ENCODE results near the gene ESD. TPM values are rescaled to one million over a fixed set of nuclear protein-coding genes. Genes with fewer than 3 reads are reported as not detected.

Gene ESD
- total RNA-seq = 100 to 1,000 TPM; 130 to 133 TPM

- Mint-ChIP-seq H3K27ac (peak within 1 kb of the TSS; percentile 93), H3K4me1 (ENCODE audit: low read depth) (peaks cover 36% of the 10 kb centered on the region), H3K36me3 (ENCODE audit: low read depth) (peaks cover 17% of the 10 kb centered on the region), H3K27me3 (no peaks in the 10 kb centered on the region), H3K9me3 (no peaks in the 10 kb centered on the region), H3K4me3 (peak within 1 kb of the TSS; percentile 96)
- intact Hi-C loops (cut with micrococcal nuclease) = loop anchor here (5.0 kb wide), 1 partner anchor 244 kb away; the partner anchor contains the start of gene LRCH1
- TF ChIP-seq, protein P1, sequence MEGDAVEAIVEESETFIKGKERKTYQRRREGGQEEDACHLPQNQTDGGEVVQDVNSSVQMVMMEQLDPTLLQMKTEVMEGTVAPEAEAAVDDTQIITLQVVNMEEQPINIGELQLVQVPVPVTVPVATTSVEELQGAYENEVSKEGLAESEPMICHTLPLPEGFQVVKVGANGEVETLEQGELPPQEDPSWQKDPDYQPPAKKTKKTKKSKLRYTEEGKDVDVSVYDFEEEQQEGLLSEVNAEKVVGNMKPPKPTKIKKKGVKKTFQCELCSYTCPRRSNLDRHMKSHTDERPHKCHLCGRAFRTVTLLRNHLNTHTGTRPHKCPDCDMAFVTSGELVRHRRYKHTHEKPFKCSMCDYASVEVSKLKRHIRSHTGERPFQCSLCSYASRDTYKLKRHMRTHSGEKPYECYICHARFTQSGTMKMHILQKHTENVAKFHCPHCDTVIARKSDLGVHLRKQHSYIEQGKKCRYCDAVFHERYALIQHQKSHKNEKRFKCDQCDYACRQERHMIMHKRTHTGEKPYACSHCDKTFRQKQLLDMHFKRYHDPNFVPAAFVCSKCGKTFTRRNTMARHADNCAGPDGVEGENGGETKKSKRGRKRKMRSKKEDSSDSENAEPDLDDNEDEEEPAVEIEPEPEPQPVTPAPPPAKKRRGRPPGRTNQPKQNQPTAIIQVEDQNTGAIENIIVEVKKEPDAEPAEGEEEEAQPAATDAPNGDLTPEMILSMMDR (IDR thresholded peaks at IDR 0.05) = no peak
- ChIA-PET POLR2A (interaction anchor here (1.0 kb wide), 1 partner anchor 70 kb away, joined by 3 read pairs; no protein-coding TSS in a partner anchor), CTCF (interaction anchor here (0.6 to 1.5 kb wide), 4 partner anchors 8 to 264 kb away, joined by 3 to 4 read pairs (median 3); no protein-coding TSS in a partner anchor)
- ATAC-seq = peak; percentile 96
- DNase-seq = peak; percentile 98
These were observed at the start of gene ESD for GRCh38 chr13:46796515-46797474. Gene ESD (minus strand): TSS chr13:46797161. CDS start chr13:46791413, 5,748 bp downstream.

DNA sequence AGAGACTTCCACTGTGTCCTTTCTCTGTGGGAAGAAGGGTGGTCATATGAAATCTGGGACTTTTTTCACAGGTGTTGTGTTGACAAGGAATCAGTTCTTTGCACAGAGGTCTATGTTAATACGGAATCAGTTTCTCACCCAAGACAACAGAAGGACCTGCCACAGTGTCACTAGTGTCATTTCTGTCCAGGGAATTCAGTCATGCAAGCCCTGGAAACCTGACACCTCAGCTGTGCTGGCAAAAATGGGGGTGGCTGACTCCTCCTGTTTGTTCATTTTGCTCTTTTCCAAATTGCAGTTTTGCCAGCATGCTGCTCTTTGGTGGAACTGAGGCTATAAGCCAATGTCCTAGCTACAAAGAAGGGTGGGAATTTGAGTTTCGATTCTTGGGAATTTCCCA, 49.8 kb upstream of the ESD start:
- Mint-ChIP-seq H3K9me3 (no peaks in the 10 kb centered on the region), H3K27ac (no peak overlapping the region), H3K4me3 (no peak overlapping the region), H3K36me3 (ENCODE audit: low read depth) (no peaks in the 10 kb centered on the region), H3K4me1 (ENCODE audit: low read depth) (no peaks in the 10 kb centered on the region), H3K27me3 (peaks cover 8% of the 10 kb centered on the region)
- DNase-seq (no peak), ATAC-seq (no peak)
- intact Hi-C loops (cut with micrococcal nuclease) = no loop called here
- ChIA-PET CTCF (interaction anchor here (1.3 kb wide), 1 partner anchor 11 kb away, joined by 3 read pairs; no protein-coding TSS in a partner anchor), POLR2A (no interaction called here)
- TF ChIP-seq, protein P1 (IDR thresholded peaks at IDR 0.05) = no peak

- no peak overlapping the region for H3K4me3 Mint-ChIP-seq
- no peak overlapping the region for H3K27ac Mint-ChIP-seq
- ChIA-PET CTCF (no interaction called here), POLR2A (no interaction called here)
- H3K4me1 Mint-ChIP-seq (ENCODE audit: low read depth) = no peaks in the 10 kb centered on the region
- no peaks in the 10 kb centered on the region for H3K36me3 Mint-ChIP-seq (ENCODE audit: low read depth)
- intact Hi-C loops (cut with micrococcal nuclease) = no loop called here
- H3K9me3 Mint-ChIP-seq = no peaks in the 10 kb centered on the region
- DNase-seq (no peak), ATAC-seq (no peak)
- TF ChIP-seq, protein P1 (IDR thresholded peaks at IDR 0.05) = no peak
- H3K27me3 Mint-ChIP-seq = peaks cover 6% of the 10 kb centered on the region
These were observed 48.2 kb upstream of the ESD start for GRCh38 chr13:46845146-46845545.

GRCh38 chr13:46844431-46844830, 47.5 kb upstream of the ESD start:
- ChIA-PET CTCF (no interaction called here), POLR2A (no interaction called here)
- no peaks in the 10 kb centered on the region for H3K9me3 Mint-ChIP-seq
- no peaks in the 10 kb centered on the region for H3K4me1 Mint-ChIP-seq (ENCODE audit: low read depth)
- H3K36me3 Mint-ChIP-seq (ENCODE audit: low read depth) = no peaks in the 10 kb centered on the region
- ATAC-seq (no peak), DNase-seq (no peak)
- no peak overlapping the region for H3K4me3 Mint-ChIP-seq
- TF ChIP-seq, protein P1 (IDR thresholded peaks at IDR 0.05) = no peak
- H3K27me3 Mint-ChIP-seq = peaks cover 6% of the 10 kb centered on the region
- no peak overlapping the region for H3K27ac Mint-ChIP-seq
- intact Hi-C loops (cut with micrococcal nuclease) = no loop called here

DNA sequence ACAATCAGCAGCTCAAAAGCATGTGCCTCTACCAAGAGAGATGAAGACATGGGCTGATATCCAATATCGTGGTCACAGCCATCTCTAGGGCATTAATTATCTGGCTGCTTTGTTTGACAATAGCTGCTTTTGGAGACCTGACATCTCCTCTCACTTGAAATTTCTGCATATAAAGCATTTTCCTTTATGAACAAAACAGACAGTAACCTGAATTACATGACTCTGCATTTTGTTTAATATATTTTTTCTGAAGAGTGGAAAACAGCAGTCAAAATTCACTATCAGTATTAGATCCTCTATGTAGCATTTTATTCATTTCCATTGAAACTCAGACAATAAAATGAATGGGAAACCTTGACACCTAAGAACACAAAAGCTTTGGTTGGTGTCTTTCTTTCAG, 42.4 kb upstream of the ESD start:
- DNase-seq (no peak), ATAC-seq (no peak)
- CTCF ChIA-PET = interaction anchor here (0.7 to 1.8 kb wide), 2 partner anchors 8 to 279 kb away, joined by 3 to 8 read pairs; no protein-coding TSS in a partner anchor
- TF ChIP-seq, protein P1 (IDR thresholded peaks at IDR 0.05) = no peak
- peaks cover 6% of the 10 kb centered on the region for H3K27me3 Mint-ChIP-seq
- no peaks in the 10 kb centered on the region for H3K9me3 Mint-ChIP-seq
- POLR2A ChIA-PET = no interaction called here
- H3K4me3 Mint-ChIP-seq = no peak overlapping the region
- H3K36me3 Mint-ChIP-seq (ENCODE audit: low read depth) = no peaks in the 10 kb centered on the region
- H3K27ac Mint-ChIP-seq = no peak overlapping the region
- no peaks in the 10 kb centered on the region for H3K4me1 Mint-ChIP-seq (ENCODE audit: low read depth)
- intact Hi-C loops (cut with micrococcal nuclease) = no loop called here
